Left lung (tissue), 10 donors: ENCODE data around the gene CPEB3. TPM values are rescaled to one million over a fixed set of nuclear protein-coding genes. Genes with fewer than 3 reads are reported as not detected.

Source experiments
- ATAC-seq: fragments of 200-7000 bp; cut with Tn5 transposase; one replicate; pipeline ENCODE4 v1.9.1; 2020; ENCODE audit warnings: moderate library complexity
- DNase-seq, 4 donors: peaks; one replicate each; pipeline ENCODE4 v3.0.0-alpha.2; 2013 to 2020
- H3K27ac ChIP-seq, 2 donors: fragments of 200-600 bp; sonication (generic) in 1 of 2; one replicate each; pipeline versions ENCODE4 v1.5.0 to v1.8.0; 2020 to 2021
- H3K27me3 ChIP-seq, 2 donors: fragments of 200-600 bp; sonication (generic) in 1 of 2; one replicate each; pipeline versions ENCODE4 v1.5.0 to v1.8.0; 2020 to 2021
- H3K36me3 ChIP-seq, 2 donors: fragments of 200-600 bp; sonication (generic) in 1 of 2; one replicate each; pipeline versions ENCODE4 v1.5.0 to v1.8.0; 2020 to 2021
- H3K4me1 ChIP-seq, 2 donors: fragments of 200-600 bp; one replicate each; pipeline ENCODE4 v1.8.0; 2021
- H3K4me3 ChIP-seq, 2 donors: fragments of 200-600 bp; sonication (generic) in 1 of 2; one replicate each; pipeline versions ENCODE4 v1.5.0 to v1.8.0; 2020 to 2021; ENCODE audit warnings: mild to moderate bottlenecking in 1 of 2
- H3K9me3 ChIP-seq, 2 donors: fragments of 200-600 bp; sonication (generic) in 1 of 2; one replicate each; pipeline versions ENCODE4 v1.5.0 to v1.8.0; 2020 to 2021
- intact Hi-C, 2 donors: fragments of 100-400 bp; cut with DNase I; formaldehyde crosslinking; loops; one replicate each; pipeline versions ENCODE4 v1.11.2 to v1.14.2; 2022
- polyA plus RNA-seq, 6 donors: library from polyadenylated mRNA; unstranded; fragments of 120-200 nt; gene quantifications; one replicate each; pipeline ENCODE4 v1.2.1, GENCODE V29; 2013; ENCODE audit not compliant: insufficient read length in 6 of 6
- total RNA-seq, 2 donors: library from RNA; stranded (reverse); fragmentation: NEBNext Ultra II Directional; extraction: Animal tissue kit (Norgen Biotek cat#: 25700); gene quantifications; one replicate each; pipeline ENCODE4 v1.2.1, GENCODE V29; 2021
- TF ChIP-seq, protein P1 (sequence below), 2 donors: fragments of 200-600 bp; sonication (generic) in 1 of 2; IDR thresholded peaks; one replicate each; pipeline versions ENCODE4 v1.5.0 to v1.8.0; 2021; ENCODE audit warnings: antibody characterized with exemption in 2 of 2
- donor health status: DM: no; HTN: yes; CAD: no.
- donor health status: DM: no; HTN: no; CAD: no.

Gene CPEB3
- total and polyA plus RNA-seq, 8 donors, result 2.9 to 4.3 (median 3.5) TPM

DNA sequence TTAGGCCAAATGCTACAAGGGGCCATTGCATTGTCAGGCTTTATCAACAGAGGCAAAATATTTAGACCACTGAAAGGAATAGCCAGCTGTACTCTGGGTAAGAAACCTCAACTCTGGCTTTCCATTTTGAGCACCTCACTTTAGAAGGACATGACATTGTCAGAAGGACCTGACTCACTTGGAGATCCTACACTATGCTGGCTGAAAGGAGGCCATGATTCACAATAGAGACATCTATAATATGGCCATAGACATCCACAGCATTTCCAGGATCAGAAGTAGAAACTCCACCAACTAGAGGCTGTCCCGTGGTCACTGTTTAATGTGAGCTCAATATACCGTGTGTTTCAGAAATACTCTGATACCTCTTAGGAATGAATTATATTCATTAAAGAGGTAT, 226.4 kb downstream of the CPEB3 start:
- Histone ChIP-seq H3K27ac (no peak overlapping the region), H3K4me3 (no peak overlapping the region), H3K27me3 (no peaks in the 10 kb centered on the region), H3K36me3 (no peaks in the 10 kb centered on the region), H3K9me3 (no peaks in the 10 kb centered on the region), H3K4me1 (no peaks in the 10 kb centered on the region)
- DNase-seq (no peak), ATAC-seq (no peak)
- intact Hi-C loops, result no loop called here
- TF ChIP-seq, protein P1, sequence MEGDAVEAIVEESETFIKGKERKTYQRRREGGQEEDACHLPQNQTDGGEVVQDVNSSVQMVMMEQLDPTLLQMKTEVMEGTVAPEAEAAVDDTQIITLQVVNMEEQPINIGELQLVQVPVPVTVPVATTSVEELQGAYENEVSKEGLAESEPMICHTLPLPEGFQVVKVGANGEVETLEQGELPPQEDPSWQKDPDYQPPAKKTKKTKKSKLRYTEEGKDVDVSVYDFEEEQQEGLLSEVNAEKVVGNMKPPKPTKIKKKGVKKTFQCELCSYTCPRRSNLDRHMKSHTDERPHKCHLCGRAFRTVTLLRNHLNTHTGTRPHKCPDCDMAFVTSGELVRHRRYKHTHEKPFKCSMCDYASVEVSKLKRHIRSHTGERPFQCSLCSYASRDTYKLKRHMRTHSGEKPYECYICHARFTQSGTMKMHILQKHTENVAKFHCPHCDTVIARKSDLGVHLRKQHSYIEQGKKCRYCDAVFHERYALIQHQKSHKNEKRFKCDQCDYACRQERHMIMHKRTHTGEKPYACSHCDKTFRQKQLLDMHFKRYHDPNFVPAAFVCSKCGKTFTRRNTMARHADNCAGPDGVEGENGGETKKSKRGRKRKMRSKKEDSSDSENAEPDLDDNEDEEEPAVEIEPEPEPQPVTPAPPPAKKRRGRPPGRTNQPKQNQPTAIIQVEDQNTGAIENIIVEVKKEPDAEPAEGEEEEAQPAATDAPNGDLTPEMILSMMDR (IDR thresholded peaks at IDR 0.05), result no peak

DNA sequence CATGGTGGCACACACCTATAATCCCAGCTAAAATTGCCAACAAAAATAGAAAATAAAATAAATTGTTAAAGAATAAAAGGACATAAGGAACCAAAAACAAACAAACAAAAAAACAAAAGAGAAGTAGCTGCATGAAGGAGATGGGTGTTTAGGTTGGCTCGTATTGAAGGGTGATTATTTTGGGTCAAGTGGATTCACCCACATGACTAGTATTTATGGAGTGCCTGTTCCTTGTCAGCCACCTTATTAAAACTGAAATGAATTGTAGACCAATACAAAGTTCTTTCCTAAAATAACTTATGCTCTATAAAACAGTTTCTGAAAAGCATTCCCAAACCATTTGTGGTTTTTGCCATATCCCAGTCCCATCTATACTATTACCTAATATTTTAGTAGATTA, 228.6 kb downstream of the CPEB3 start:
- no peaks in the 10 kb centered on the region for H3K9me3 ChIP-seq
- ATAC-seq, result peak; percentile 51
- no peak overlapping the region for H3K4me3 ChIP-seq
- no peaks in the 10 kb centered on the region for H3K27me3 ChIP-seq
- H3K27ac ChIP-seq, result no peak overlapping the region
- no peaks in the 10 kb centered on the region for H3K4me1 ChIP-seq
- TF ChIP-seq, protein P1 (IDR thresholded peaks at IDR 0.05), result no peak
- intact Hi-C loops, result no loop called here
- H3K36me3 ChIP-seq, result no peaks in the 10 kb centered on the region
- DNase-seq, result no peak

DNA sequence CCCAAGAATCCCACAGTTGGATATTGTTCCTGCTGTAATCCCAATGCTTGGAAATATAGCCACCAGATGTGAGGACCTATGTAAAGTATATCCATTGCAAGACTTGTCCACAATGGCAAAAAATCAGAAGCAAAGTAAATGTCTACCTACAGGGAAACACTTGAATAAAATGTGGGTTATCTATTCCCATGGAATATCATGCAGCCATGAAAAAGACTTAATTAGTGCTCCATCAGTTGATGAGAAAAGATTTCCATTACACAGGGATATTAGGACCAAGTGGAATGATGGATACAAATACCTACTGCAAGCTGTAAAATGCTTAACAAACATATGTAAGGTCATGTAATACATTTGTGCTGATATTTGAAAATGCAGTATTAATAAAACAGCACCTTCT, 236.1 kb downstream of the CPEB3 start:
- H3K4me3 ChIP-seq, result no peak overlapping the region
- DNase-seq, result no peak
- H3K27me3 ChIP-seq, result no peaks in the 10 kb centered on the region
- no peaks in the 10 kb centered on the region for H3K4me1 ChIP-seq
- TF ChIP-seq, protein P1 (IDR thresholded peaks at IDR 0.05), result no peak
- no peak for ATAC-seq
- no peaks in the 10 kb centered on the region for H3K9me3 ChIP-seq
- H3K36me3 ChIP-seq, result no peaks in the 10 kb centered on the region
- H3K27ac ChIP-seq, result no peak overlapping the region
- intact Hi-C loops, result no loop called here

DNA sequence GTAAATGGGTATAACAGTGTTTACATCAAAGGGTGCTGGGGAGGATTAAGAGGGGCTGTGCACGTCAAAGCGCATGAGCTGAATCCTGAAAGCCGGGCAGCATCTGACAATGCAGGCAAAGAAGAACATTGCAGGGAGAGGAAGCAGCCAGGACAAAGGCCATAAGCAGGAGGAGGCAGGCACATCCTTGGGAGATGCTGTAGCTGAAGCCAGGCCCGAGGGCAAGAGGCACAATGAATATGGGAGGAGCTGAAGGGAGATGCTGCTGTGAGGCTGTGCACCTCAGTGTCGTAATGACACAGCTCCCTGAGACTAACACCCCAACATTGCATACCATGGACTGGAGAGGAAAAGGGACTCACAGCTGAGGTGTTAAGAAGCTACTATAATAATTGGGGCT, 238.1 kb downstream of the CPEB3 start:
- ATAC-seq (no peak), DNase-seq (no peak)
- no peaks in the 10 kb centered on the region for H3K27me3 ChIP-seq
- no peaks in the 10 kb centered on the region for H3K4me1 ChIP-seq
- TF ChIP-seq, protein P1 (IDR thresholded peaks at IDR 0.05), result no peak
- H3K36me3 ChIP-seq, result no peaks in the 10 kb centered on the region
- no peak overlapping the region for H3K27ac ChIP-seq
- H3K9me3 ChIP-seq, result no peaks in the 10 kb centered on the region
- intact Hi-C loops, result no loop called here
- H3K4me3 ChIP-seq, result no peak overlapping the region

DNA sequence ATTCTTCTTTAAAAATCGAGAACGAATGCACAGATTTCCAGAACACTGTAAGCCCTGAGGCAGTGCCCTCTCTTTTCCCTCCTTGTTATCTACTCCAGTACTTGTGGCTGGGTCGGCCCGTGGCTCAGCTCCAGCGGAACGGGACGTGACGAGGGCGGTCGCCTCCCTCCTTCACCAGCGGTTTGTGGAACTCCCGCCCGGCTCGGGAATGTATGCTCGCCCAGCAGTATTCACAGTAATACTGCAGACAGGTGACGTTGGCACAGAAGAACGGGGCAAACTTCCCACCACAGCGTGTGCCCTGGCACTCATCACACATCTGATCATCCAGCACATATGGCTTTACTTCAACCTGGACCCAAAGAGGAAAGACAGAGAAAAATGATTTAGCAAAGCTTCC, 238.8 kb downstream of the CPEB3 start:
- TF ChIP-seq, protein P1 (IDR thresholded peaks at IDR 0.05), result no peak
- peak in 2 of 4 donors; percentile 53 to 88 for DNase-seq
- H3K4me1 ChIP-seq, result no peaks in the 10 kb centered on the region

More for the DNA sequence above, 238.8 kb downstream of the CPEB3 start:
- intact Hi-C loops, result no loop called here
- H3K4me3 ChIP-seq, result no peak overlapping the region
- H3K27ac ChIP-seq, result no peak overlapping the region
- no peaks in the 10 kb centered on the region for H3K27me3 ChIP-seq
- no peaks in the 10 kb centered on the region for H3K9me3 ChIP-seq
- ATAC-seq, result peak; percentile 92
- no peaks in the 10 kb centered on the region for H3K36me3 ChIP-seq
